OCI-LY7 (cell line): ENCODE data around the gene CCDC12. TPM values are rescaled to one million over a fixed set of nuclear protein-coding genes. Genes with fewer than 3 reads are reported as not detected.

Experiments
- BruUV-seq: library from RNA; stranded (reverse); fragments of 400-500 nt; replicated peaks from 2 replicates; lab custom pipeline; 2021; lab: Mats Ljungman, UMichigan
- CTCF ChIA-PET: fragments of 300-600 bp; sonication (Branson Sonifier 250); formaldehyde crosslinking; loops from one replicate; lab custom pipeline; 2022; ENCODE audit warnings: antibody characterized with exemption; ENCODE audit not compliant: unreplicated experiment; lab: Charles Lee
- POLR2A ChIA-PET: fragments of 300-600 bp; sonication (Branson Sonifier 250); formaldehyde crosslinking; loops from one replicate; lab custom pipeline; 2022; ENCODE audit warnings: antibody characterized with exemption; lab: Charles Lee
- DNase-seq: peaks from one replicate; pipeline ENCODE4 v3.0.0-alpha.2; 2015; ENCODE audit warnings: low spot score
- H2AFZ ChIP-seq: fragments of 200-600 bp; sonication (generic), shearing (Covaris generic); 2 replicates; pipeline ENCODE4 v1.6.1; 2014; ENCODE audit warnings: mild to moderate bottlenecking, antibody characterized with exemption, low read length, moderate library complexity
- H3K27ac ChIP-seq: fragments of 200-600 bp; sonication (generic); 2 replicates; pipeline ENCODE4 v1.5.1; 2014; ENCODE audit warnings: mixed run types, low read depth, mild to moderate bottlenecking, moderate library complexity, low read length, inconsistent platforms; ENCODE audit not compliant: poor library complexity, severe bottlenecking
- H3K36me3 ChIP-seq: fragments of 200-600 bp; sonication (generic); 2 replicates; pipeline ENCODE4 v1.6.1; 2014; ENCODE audit warnings: mild to moderate bottlenecking, antibody characterized with exemption, low read length, moderate library complexity, mixed read lengths; ENCODE audit not compliant: insufficient read depth
- H3K4me1 ChIP-seq: fragments of 200-600 bp; sonication (generic); 2 replicates; pipeline ENCODE4 v1.5.1; 2014; ENCODE audit warnings: mild to moderate bottlenecking, low read length; ENCODE audit not compliant: insufficient read depth, poor library complexity, severe bottlenecking
- H3K4me2 ChIP-seq: fragments of 200-600 bp; sonication (generic); 2 replicates; pipeline ENCODE4 v1.6.1; 2014; ENCODE audit warnings: mild to moderate bottlenecking, low read length
- H3K4me3 ChIP-seq: fragments of 200-600 bp; sonication (generic); 2 replicates; pipeline ENCODE4 v1.5.1; 2014; ENCODE audit warnings: mild to moderate bottlenecking, low read depth, low read length; ENCODE audit not compliant: poor library complexity, severe bottlenecking
- H3K79me2 ChIP-seq: fragments of 200-600 bp; sonication (generic); 2 replicates; pipeline ENCODE4 v1.6.1; 2016; ENCODE audit warnings: low read depth, mild to moderate bottlenecking, low read length, moderate library complexity, mixed read lengths; ENCODE audit not compliant: insufficient read depth
- H3K9me2 ChIP-seq: fragments of 200-600 bp; sonication (generic); 2 replicates; pipeline ENCODE4 v1.6.1; 2016; ENCODE audit warnings: mild to moderate bottlenecking, low read length, mixed read lengths; ENCODE audit not compliant: insufficient read depth
- H3K9me3 ChIP-seq: fragments of 200-600 bp; sonication (generic); 2 replicates; pipeline ENCODE4 v1.6.1; 2014; ENCODE audit warnings: mild to moderate bottlenecking, mixed run types, low read length, mixed read lengths
- H4K20me1 ChIP-seq: fragments of 200-600 bp; sonication (generic); 2 replicates; pipeline ENCODE4 v1.6.1; 2014; ENCODE audit warnings: mild to moderate bottlenecking, antibody characterized with exemption, low read length, moderate library complexity, mixed read lengths; ENCODE audit not compliant: insufficient read depth
- EZH2phosphoT487 ChIP-seq: fragments of 200-600 bp; sonication (generic); IDR thresholded peaks from 2 replicates; pipeline ENCODE4 v1.6.1; 2018; ENCODE audit warnings: low read depth, borderline replicate concordance, mild to moderate bottlenecking, mixed run types, antibody characterized with exemption, low read length, moderate library complexity, mixed read lengths
- intact Hi-C: fragments of 100-400 bp; cut with micrococcal nuclease; formaldehyde crosslinking; loops from one replicate; pipeline ENCODE4 v1.10.0; 2022; ENCODE audit not compliant: unreplicated experiment
- total RNA-seq, 2 experiments: library from RNA; depleted of rRNA in 1 of 2; stranded (reverse); fragments of >200 nt in 1 of 2; shearing (Covaris generic) in 1 of 2; gene quantifications; 2 replicates each; pipeline ENCODE4 v1.2.3, GENCODE V29; 2014 to 2022
- TF ChIP-seq, protein P1 (sequence below): fragments of 200-600 bp; sonication (generic); conservative IDR thresholded peaks from 2 replicates; pipeline ENCODE4 v1.5.1; 2014; ENCODE audit warnings: mild to moderate bottlenecking, antibody characterized with exemption, low read length, moderate library complexity, mixed read lengths

Gene CCDC12
- total RNA-seq, 2 experiments from 2014 or later = 74.9 to 116 TPM

DNA sequence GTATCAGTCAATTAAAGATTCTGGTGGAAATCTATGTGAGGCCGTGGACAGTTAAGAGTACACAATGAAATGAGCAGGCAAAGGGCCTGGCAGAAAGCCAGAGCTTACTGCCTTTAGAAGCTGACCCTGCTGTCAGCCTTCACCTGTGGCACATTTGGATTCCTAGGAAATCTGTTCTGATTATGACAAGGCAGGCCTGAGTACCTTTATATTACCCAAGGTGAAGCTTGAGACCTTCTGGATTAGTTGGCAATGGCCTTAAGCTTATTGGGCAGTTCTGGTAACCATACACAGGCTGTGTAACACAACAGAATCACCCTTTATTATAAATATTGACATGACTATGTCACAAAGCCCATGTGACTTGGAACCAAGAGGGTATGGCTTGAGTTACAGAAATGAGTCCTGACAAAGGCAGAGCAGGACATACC is 46.1 kb upstream of the CCDC12 start:
- Histone ChIP-seq H3K9me3 (no peaks in the 10 kb centered on the region), H3K9me2 (no peaks in the 10 kb centered on the region), H3K27ac (no peak overlapping the region), H3K4me2 (no peak overlapping the region), H3K4me1 (peaks cover 9% of the 10 kb centered on the region), H3K4me3 (no peak overlapping the region), H4K20me1 (peaks cover 4% of the 10 kb centered on the region; the same call in 1 of the 2 replicates), H3K36me3 (peaks cover 63% of the 10 kb centered on the region), H2AFZ (no peak overlapping the region), H3K79me2 (peaks cover 24% of the 10 kb centered on the region; the same call in 1 of the 2 replicates)
- intact Hi-C loops = no loop called here
- CTCF ChIA-PET = no interaction called here
- no TSS peak for BruUV-seq
- DNase-seq = no peak
- TF ChIP-seq EZH2phosphoT487 = no peak
- TF ChIP-seq, protein P1, sequence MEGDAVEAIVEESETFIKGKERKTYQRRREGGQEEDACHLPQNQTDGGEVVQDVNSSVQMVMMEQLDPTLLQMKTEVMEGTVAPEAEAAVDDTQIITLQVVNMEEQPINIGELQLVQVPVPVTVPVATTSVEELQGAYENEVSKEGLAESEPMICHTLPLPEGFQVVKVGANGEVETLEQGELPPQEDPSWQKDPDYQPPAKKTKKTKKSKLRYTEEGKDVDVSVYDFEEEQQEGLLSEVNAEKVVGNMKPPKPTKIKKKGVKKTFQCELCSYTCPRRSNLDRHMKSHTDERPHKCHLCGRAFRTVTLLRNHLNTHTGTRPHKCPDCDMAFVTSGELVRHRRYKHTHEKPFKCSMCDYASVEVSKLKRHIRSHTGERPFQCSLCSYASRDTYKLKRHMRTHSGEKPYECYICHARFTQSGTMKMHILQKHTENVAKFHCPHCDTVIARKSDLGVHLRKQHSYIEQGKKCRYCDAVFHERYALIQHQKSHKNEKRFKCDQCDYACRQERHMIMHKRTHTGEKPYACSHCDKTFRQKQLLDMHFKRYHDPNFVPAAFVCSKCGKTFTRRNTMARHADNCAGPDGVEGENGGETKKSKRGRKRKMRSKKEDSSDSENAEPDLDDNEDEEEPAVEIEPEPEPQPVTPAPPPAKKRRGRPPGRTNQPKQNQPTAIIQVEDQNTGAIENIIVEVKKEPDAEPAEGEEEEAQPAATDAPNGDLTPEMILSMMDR = no peak
- POLR2A ChIA-PET = interaction anchor here (0.5 to 0.9 kb wide), 4 partner anchors 9 to 555 kb away, joined by 3 to 4 read pairs (median 4); no protein-coding TSS in a partner anchor

DNA sequence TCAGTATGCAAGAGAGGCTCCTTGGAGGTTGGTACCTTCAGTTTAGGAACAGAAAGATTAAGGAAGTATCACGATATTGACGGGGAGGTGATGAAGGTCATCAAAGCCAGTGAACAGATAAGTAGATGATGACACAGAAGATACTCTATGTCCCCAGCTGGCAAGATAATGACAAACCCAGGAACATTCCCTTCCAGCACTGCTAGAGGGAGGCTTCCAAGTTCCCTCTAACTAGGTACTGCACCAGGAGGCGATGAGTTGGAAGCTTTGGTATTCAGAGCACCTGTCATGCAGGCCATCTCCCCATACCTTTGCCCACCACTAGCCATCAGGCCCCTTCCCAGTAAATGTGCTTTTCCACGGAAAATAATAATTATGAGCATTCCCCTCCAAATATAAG is 43.8 kb upstream of the CCDC12 start:
- CTCF ChIA-PET = no interaction called here
- H3K27ac ChIP-seq = no peak overlapping the region
- peaks cover 6% of the 10 kb centered on the region; the same call in 1 of the 2 replicates for H4K20me1 ChIP-seq
- no peaks in the 10 kb centered on the region for H3K9me2 ChIP-seq
- BruUV-seq = no TSS peak
- H3K9me3 ChIP-seq = no peaks in the 10 kb centered on the region
- peaks cover 26% of the 10 kb centered on the region for H3K4me1 ChIP-seq
- H3K4me2 ChIP-seq = no peak overlapping the region
- no peak overlapping the region for H2AFZ ChIP-seq
- no peak for TF ChIP-seq EZH2phosphoT487
- TF ChIP-seq, protein P1 = no peak
- intact Hi-C loops = no loop called here
- no peak for DNase-seq
- POLR2A ChIA-PET = interaction anchor here (0.6 to 1.6 kb wide), 5 partner anchors 8 to 1128 kb away, joined by 3 to 9 read pairs (median 3); no protein-coding TSS in a partner anchor
- H3K36me3 ChIP-seq = peaks cover 81% of the 10 kb centered on the region
- peaks cover 24% of the 10 kb centered on the region; the same call in 1 of the 2 replicates for H3K79me2 ChIP-seq
- H3K4me3 ChIP-seq = no peak overlapping the region

DNA sequence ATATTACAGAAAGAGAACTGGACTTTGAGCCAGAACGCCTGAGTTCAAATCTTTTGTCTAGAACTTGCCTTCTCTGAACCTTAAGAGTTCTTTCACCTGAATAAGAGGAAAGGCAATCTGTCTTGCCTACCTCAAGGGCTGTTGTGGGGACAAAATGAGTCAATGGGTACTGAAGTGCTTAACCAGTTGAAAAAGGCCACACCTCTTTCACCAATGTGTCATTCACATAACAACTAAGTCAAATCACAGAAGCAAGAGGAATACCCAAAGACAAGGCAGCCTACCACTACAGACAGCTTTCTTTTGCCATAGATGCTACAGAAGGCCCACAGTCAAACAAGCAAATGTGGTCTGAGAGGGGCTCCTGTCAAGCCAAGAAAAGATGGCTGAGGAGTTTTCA is 42.7 kb upstream of the CCDC12 start:
- no peak for DNase-seq
- peaks cover 14% of the 10 kb centered on the region; the same call in 1 of the 2 replicates for H3K79me2 ChIP-seq
- H3K4me3 ChIP-seq = no peak overlapping the region
- H3K9me3 ChIP-seq = no peaks in the 10 kb centered on the region
- CTCF ChIA-PET = no interaction called here
- no peaks in the 10 kb centered on the region for H3K9me2 ChIP-seq
- no peak overlapping the region for H2AFZ ChIP-seq
- H4K20me1 ChIP-seq = peaks cover 6% of the 10 kb centered on the region; the same call in 1 of the 2 replicates
- no TSS peak for BruUV-seq
- no peak overlapping the region for H3K27ac ChIP-seq
- TF ChIP-seq EZH2phosphoT487 = no peak
- TF ChIP-seq, protein P1 = no peak
- peaks cover 79% of the 10 kb centered on the region for H3K36me3 ChIP-seq
- intact Hi-C loops = loop anchor here (5.0 to 10.0 kb wide), 2 partner anchors 314 to 363 kb away; partner anchors contain the start of genes PTPN23 and TMIE
- H3K4me1 ChIP-seq = peaks cover 26% of the 10 kb centered on the region
- no peak overlapping the region for H3K4me2 ChIP-seq
- POLR2A ChIA-PET = interaction anchor here (1.3 to 1.7 kb wide), 2 partner anchors 16 to 42 kb away, joined by 3 to 4 read pairs; no protein-coding TSS in a partner anchor
